Measurements from ENCODE around the gene CLDN9. TPM values are rescaled to one million over a fixed set of nuclear protein-coding genes. Genes with fewer than 3 reads are reported as not detected.

The CLDN9 gene
- total and polyA plus RNA-seq, 9 of the 15 experiments (the other 6 are each of a cell fraction or from before 2014, with no cell fraction given), result 0.12 to 0.44 (median 0.22) TPM; not detected in 4

GRCh38 chr16:3007059-3007956 lies 5.4 kb upstream of the CLDN9 start (continued):
- TF ChIP-seq CHD1 (IDR thresholded peaks at IDR 0.05; ENCODE audit: low read length) (no peak), CBFB (CRISPR knock-in tag; IDR thresholded peaks at IDR 0.05) (no peak), ZNF175 (CRISPR knock-in tag; IDR thresholded peaks at IDR 0.05; ENCODE audit: low read depth) (peak; percentile 82), TEAD1 (CRISPR knock-in tag; IDR thresholded peaks at IDR 0.05) (no peak), ADNP (tag; IDR thresholded peaks at IDR 0.05) (no peak), C11orf30 (IDR thresholded peaks at IDR 0.05; ENCODE audit: low read depth) (no peak), HNRNPL (IDR thresholded peaks at IDR 0.05; ENCODE audit: low read depth, low read length) (no peak), ZNF232 (CRISPR knock-in tag; IDR thresholded peaks at IDR 0.05) (no peak), ZNF668 (CRISPR knock-in tag; IDR thresholded peaks at IDR 0.05) (no peak), MCM2 (IDR thresholded peaks at IDR 0.05; ENCODE audit: low read depth) (no peak), RBM34 (IDR thresholded peaks at IDR 0.05; ENCODE audit: borderline replicate concordance, insufficient read depth, low read length) (no peak), HMGN3 (IDR thresholded peaks at IDR 0.05; ENCODE audit: borderline replicate concordance, extremely low read depth, insufficient read length, low read depth, low read length) (no peak), ETV1 (tag; conservative IDR thresholded peaks at IDR 0.05; ENCODE audit: low read depth) (0 out of 2 replicates have a peak, but pooled peaks have one; percentile 35), ARID2 (IDR thresholded peaks at IDR 0.05) (no peak), ETS1 (conservative IDR thresholded peaks at IDR 0.05; ENCODE audit: control insufficient read depth, low read depth, low read length) (no peak), KLF13 (tag; IDR thresholded peaks at IDR 0.05; ENCODE audit: borderline replicate concordance, low read depth) (0 out of 2 replicates have a peak, but pooled peaks have one; percentile 4), ETV6 (IDR thresholded peaks at IDR 0.05; ENCODE audit: borderline replicate concordance in 1 of 2, low read depth in 2 of 2, low read length in 1 of 2) (peak in 1 of 2 experiments; percentile 59; a peak in 1 of 4 replicates), ETV6 (CRISPR knock-in tag; IDR thresholded peaks at IDR 0.05; ENCODE audit: borderline replicate concordance) (no peak), PHTF2 (CRISPR knock-in tag; IDR thresholded peaks at IDR 0.05) (no peak), CBX8 (IDR thresholded peaks at IDR 0.05; ENCODE audit: borderline replicate concordance, extremely low read depth, low read depth, low read length, poor library complexity, severe bottlenecking) (no peak), CAMTA2 (CRISPR knock-in tag; conservative IDR thresholded peaks at IDR 0.05) (no peak), ARID3A (IDR thresholded peaks at IDR 0.05; ENCODE audit: borderline replicate concordance, low read depth, low read length) (no peak), ZNF311 (CRISPR knock-in tag; IDR thresholded peaks at IDR 0.05) (no peak), SRSF9 (IDR thresholded peaks at IDR 0.05; ENCODE audit: borderline replicate concordance, low read depth, low read length) (no peak), LARP7 (IDR thresholded peaks at IDR 0.05) (no peak), PTRF (tag; IDR thresholded peaks at IDR 0.05) (no peak), CBFA2T3 (IDR thresholded peaks at IDR 0.05) (peak; percentile 61)
